Stimulated activated CD4-positive, alpha-beta T cell treated with anti-CD3 and anti-CD28 coated beads, Interleukin-12 subunit alpha, Interleukin-12 subunit beta, amount 100 ng/mL, for 4 hours (primary cell): ENCODE data around the gene SRP9.
"Not testable (repeated sequence)": the region's sequence is repeated elsewhere in the genome, so short reads cannot be mapped to it uniquely, and the experiment has no call there.

Experiments used
- DNase-seq: peaks from one replicate; pipeline ENCODE4 v3.0.0-alpha.2; 2020

SRP9 gene

GRCh38 chr1:225817611-225818061 lies 40.0 kb downstream of the SRP9 start:
- no peak for DNase-seq

DNA sequence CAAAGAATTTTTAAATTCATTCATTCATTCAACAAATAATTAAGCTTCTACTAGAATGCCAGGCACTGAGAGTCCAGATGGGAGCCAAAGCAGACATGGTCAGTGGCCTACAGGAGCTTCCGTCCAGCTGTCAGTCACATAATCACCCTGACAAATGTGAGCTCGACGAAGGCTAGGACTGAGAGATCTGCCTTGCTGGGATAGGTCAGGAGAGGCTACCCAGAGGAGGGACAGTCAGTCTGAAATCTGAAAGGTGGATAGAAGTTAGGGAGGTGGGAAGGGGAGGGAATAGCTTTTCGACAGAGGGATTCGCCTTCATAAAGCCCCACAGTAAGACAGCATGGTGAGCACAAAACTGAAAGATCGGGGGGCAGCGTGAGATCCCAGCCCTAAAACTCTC lies 40.6 kb downstream of the SRP9 start:
- DNase-seq = no peak

GRCh38 chr1:225819346-225820192 lies 41.9 kb downstream of the SRP9 start:
- no peak for DNase-seq

DNA sequence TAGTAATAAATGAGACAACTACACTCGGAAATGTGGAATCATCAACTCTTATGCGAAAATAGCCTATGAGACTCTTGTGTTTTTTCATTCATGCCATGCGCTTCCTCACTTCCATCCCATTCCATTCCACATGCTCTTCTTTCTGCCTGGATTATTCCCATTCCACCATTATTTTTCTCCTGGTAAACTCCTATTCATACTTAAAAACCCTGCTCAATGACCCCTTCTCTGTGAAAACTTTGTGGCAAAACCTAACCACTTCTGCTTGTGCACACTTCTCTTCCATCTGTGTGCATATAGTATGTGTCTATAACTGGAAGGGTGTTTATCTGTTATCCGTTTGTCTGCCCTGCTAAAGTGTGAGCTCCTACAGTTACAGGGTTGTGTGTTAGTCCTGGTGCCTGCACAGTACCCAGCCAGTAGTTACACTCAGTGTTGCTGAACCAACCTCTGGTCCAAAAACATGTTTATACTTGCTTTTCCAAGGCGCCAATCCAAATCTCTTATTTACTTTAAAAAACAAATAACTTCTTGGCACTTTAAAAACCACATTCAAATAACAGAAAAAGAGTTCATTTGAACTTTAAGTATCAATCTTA lies 43.0 kb downstream of the SRP9 start:
- no peak for DNase-seq

GRCh38 chr1:225822655-225823403 lies 45.2 kb downstream of the SRP9 start:
- DNase-seq = no peak

DNA sequence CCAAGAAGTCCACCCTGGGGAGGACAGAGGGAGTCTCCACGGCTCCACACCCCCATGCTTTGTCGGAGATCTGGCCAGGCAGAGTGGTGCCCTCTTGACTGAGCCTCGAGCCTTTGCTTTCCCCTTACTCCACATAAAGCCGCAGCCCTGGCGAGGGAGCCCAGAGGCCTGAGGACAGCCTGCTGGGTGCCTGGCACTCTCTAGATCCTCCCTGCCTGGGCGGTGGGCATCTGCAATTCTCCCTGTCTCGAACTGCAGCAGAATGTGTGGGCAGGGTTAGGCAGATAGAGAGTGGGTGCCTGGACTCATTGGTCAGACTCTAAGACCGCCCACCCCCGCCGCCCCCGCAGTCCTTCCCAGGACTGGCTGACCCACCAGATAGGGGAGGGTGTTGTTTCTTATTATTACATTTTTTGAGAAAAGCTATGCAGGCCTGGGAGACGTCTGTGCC lies 46.2 kb downstream of the SRP9 start:
- no peak for DNase-seq

DNA sequence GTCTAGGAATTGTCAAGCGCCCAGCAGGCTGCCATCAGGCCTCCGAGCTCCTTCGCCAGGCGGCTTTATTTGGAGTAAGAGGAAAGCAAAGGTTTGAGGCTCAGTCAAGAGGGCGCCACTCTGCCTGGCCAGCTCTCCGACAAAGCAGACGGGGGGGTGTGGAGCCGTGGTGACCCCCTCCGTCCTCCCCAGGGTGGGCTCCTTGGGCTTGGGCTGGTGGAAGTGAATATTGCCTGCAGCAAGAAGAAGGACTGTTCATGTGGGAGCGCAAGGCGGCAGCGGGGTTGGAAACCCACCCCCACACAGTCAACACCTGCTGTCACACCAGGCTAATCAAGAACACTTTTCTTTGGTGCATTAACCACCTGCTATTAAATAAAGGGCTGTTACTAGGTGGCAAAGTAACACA lies 46.9 kb downstream of the SRP9 start:
- no peak for DNase-seq

- no peak for DNase-seq
Measured at GRCh38 chr1:225825078-225825477, 47.5 kb downstream of the SRP9 start.

DNA sequence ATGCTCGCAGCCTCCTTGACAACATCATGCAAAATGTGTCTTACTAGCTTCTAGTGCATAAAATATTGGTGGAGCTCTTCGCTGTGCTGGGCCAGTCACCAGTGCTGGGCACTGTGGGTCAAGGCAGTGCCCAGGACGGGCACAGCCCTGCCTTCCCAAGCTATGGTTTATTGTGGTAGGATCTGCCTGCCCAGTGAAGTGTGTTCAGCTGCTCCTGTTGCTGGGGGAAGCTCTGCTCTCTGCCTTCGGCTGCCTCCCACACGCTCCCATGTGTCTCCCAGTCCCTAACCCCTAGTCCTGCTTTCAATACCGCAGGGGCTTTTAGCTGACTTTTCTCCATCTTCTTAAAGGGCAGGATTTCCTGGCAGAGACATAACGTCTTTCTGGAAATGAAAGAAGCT lies 48.0 kb downstream of the SRP9 start:
- no peak for DNase-seq

DNA sequence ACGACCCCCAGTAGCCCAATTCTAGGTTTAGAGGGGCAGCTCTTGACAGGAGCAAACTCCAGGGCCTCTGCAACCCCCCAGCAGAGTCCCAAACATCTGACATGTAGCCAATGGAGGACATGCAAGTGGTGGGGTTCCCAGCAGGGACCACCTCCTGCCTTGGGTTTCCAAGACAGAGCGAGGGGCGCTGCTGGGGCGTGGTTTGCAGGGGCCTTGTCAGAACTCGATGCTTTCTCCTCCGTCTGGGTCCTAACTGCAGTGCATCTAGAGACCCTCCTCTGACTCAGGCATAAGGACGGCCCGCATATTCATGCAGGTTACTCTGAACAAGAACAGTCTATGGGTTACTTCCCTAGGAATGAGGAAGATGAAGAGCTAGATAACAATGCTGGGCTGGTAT lies 49.5 kb downstream of the SRP9 start:
- no peak for DNase-seq

DNA sequence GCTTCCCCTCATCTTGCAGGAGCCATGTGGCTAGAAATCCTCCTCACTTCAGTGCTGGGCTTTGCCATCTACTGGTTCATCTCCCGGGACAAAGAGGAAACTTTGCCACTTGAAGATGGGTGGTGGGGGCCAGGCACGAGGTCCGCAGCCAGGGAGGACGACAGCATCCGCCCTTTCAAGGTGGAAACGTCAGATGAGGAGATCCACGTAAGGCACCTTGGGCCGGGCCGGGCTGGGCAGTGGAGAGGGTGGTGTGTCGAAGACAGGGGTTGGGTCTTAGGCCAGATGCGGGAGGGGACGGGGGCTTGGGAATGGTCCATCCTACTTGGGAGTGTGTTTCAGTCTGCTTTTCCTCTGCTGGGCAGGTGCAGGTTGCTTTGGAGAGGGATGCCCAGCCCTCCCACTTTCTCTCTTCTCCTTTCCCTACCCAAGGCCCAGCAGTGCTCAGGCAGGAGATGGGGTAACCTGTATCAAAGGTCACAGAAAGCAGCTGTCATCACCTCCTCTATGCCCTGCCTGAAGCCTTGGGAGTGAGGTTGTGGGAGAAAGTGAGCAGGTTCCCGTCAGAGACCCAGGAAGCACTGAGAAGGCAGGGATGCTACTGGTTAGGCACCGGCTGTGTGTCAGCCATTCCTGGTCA lies 51.2 kb downstream of the SRP9 start:
- no peak for DNase-seq

DNA sequence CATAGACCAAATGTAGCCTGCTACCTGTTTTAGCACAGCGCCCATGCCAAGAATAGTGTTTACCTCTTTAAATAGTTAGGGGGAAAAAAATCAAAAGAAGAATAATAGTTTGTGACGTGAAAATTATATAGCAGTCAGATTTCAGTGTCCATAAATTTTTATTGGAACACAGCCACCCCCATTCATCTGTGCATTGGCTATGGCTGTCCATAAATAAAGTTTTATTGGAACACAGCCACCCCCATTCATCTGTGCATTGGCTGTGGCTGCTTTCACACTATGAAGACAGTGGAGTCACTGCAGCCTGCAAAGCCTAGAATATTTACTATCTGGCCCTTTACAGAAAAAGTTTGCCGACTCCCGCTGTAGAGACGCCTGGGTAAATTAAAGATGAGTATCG lies 53.2 kb downstream of the SRP9 start:
- DNase-seq = no peak

DNA sequence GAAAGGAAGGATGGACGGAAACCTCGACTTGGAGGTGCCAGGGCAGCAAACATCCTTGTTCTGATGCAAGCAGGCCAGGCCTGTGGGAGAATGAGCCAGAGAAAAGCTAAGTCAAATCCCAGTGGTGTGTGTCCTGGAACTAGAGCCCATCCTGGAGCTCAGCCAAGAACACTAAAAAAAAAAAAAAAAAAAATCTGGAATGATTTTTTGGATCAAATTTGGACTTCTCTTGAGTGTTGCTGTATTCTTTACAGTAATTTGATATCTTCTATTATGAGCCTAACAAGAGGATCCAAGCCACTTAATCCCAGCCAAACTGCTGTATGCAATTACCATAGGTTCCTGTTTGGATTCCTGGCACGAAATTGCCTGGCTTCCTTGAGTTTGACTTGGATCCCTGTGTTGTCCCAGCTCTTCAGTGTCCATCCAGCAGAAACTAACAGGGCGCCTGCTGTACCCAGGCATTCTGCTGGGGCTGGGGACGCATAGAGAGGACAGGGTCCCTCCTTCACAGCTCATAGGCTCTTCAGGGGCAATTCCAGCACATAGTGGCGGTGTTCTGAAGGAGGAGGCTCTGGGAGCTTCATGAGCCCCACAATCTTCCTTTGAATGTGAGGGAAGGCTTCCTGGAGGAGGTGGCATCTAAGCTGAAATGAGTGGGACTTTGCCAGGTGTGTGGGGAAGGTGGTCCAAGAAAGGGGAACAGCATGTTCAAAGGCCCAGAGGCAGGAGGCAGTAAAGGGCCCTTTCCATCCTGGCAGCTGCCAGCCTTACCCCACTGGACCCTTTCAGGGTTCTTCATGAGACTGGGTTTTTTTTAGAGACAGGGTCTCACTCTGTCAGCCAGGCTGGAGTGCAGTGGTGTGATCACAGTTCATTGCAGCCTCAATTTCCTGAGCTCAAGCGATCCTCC lies 57.0 kb downstream of the SRP9 start:
- DNase-seq = no peak

GRCh38 chr1:225835856-225836255 lies 58.2 kb downstream of the SRP9 start:
- no peak for DNase-seq

GRCh38 chr1:225836296-225836695 lies 58.7 kb downstream of the SRP9 start:
- not testable (repeated sequence) for DNase-seq

GRCh38 chr1:225838793-225839192 lies 61.2 kb downstream of the SRP9 start:
- no peak for DNase-seq
